Embryonic facial prominence (tissue), 1 donor: ENCODE measurements around the gene MVB12B.

ENCODE experiments used
- DNase-seq: peaks from one replicate; pipeline ENCODE4 v3.0.0-alpha.2; 2016; ENCODE audit errors: extremely low spot score

Gene MVB12B

DNA sequence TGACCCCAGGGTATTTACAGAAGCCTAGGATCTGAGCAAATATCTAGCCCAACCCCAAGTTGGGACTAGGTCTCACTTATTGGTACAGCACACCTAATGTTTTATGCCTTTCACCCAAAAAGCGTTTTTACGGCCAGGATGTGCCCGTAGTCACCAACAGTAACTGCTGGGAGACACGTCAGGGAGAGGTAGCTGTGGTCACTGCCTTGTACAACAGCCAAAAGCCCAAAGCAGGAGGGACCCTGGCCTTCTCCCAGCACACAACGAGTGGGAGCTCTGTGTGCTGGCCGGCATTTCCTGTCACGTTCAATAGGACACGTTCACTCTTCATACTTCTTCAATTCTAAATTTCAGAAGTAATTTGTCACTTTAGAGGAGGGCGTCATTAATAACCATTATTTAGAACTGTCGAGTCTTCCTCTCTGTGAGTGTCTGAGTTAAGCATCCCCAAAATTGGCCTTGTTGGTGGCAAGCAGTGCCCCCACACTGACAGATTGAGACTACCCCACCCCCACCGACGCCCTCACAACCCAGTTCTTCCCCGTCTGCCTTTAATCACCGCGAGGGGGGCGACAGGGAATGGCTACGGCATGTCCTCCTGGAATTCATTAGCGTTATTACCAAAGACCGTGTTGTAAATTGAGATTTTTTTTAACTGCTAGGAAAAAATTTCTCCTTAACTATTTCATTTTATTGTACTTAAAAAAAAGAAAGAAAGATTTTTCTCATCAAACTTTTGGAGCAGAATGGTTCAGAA lies 80.7 kb downstream of the MVB12B start:
- DNase-seq = no peak

DNA sequence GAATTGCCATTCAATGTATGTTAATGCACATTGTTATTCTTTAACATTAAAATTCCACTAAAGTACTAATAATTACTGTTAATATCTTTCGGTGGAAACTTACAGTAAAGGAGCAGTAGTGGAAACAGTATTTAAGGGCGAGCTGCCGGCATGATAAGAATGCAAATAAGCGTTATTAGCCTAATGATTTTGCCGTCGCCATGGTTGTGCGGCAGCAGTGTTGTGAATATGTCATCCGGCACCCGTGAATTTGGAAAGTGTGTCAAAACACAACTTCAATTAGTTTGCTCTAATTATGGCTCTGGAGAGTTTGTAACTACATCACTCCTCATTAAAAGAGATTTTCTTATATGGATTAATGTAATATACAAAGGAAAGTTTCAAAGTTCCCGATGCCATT lies 81.4 kb downstream of the MVB12B start:
- no peak for DNase-seq

DNA sequence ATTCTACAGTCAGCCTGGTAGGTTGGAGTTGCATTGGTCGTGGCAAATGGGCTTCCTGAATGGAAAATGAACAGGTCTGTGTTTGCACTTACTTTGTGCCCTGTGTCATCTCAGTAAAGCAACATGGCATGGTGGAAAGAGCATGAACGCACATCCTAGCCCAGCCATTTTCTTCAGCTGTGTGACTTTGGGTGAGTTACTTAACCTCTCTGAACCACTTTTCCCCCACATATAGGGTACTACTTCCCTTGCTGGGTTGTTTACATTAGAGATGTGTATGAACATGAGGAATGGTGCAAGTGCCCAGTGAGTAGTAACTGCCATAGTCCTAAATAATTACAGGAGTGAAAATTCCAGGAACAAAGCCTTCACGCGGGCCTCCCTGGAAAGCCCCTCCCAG lies 83.6 kb downstream of the MVB12B start:
- DNase-seq = no peak

DNA sequence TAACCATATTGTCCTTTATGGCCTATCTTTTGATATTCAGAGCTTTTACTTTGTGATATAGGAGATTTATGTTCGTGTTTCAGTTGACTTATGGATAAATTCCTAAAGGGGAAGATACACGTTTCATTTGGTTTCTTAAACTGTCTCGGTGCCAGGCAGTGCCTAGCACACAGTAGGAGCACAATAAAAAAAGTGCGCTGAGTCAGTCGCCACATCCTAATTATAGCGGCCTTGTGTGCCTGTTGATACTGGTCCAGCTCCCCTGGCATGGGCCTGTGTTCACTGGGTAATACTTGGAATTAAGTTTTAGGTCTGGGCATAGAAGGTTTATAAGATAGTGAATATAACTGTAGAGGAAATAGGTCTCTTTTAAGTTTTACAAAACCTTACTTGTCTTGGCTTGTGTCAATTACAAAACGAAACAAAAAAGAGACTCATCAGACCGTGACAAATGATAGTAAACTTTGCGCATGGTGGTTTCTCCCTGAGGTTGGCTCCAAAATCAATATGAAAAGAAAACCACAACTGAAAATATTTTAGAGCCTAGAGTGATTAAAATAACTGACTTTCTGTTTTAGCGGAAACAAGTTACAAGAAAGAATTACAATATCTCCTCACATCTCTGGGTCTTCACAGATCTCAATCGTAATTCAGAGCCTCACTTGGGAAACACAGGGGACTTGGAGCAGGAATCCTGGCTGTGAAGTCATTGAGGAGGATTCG lies 84.8 kb downstream of the MVB12B start:
- DNase-seq = no peak

DNA sequence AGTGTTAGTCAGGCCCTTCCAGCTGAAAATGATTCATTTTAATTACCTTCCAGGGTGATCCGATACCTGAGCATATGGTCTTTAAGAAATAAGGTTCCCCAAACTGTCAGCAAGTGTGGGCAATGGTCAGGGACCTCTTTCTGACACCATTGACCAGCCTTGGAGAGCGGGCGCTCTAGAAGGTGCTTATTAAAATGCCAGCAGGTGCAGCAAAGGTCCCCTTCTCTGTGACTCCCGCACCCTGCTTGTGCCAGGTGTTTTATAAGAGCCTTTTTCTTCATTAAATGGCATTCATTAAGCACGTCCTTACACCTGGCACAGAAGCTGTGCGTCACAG lies 85.3 kb downstream of the MVB12B start:
- no peak for DNase-seq

DNA sequence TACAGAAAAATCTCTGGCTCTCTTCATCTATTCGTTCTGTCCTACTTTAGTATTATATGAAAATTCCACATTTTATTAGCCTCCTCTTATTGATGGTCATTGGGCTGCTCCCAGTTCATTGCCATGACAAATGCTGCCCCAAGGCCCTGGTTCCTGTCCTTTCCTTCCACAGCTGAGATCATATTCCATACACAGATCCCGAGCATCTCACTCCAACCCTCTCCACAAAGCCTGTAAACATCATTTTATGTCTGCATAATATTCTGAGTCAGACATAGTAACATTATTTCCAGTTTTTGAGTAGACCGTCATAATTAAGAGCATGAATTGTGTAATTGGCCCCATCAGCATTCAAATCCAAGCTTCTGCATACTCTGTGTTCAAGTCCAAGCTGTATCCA lies 86.3 kb downstream of the MVB12B start:
- DNase-seq = no peak

DNA sequence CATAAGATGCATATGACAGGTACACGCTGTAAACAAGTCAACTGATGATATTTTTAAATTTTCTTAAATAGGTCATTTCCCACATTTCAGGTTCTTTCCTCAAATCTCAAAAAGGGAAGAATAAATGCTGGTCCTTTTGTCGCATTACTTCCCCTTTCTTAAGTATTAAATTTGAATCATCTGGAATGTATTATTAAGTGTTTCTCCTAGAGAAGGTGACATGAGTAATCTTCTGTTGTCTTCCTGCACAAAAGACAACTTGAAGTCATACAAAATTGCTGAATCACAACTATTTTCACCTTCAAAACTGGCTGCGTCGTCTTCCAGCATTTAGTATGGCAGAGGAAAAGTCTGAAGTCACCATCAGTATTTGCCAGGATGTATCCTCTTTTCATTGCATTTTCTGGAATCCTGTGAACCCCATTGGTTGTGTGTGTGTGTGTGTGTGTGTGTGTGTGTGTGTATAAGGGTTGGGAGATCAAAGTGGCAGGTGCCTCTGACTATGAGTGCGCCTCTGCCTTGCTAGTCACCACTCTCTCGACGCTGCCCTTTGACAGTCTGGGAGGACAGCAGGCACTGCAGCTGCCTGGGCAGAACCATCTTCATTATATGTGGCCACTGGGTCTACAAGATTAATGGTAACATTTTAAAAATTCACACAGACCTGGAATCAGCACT lies 86.9 kb downstream of the MVB12B start:
- DNase-seq = no peak

DNA sequence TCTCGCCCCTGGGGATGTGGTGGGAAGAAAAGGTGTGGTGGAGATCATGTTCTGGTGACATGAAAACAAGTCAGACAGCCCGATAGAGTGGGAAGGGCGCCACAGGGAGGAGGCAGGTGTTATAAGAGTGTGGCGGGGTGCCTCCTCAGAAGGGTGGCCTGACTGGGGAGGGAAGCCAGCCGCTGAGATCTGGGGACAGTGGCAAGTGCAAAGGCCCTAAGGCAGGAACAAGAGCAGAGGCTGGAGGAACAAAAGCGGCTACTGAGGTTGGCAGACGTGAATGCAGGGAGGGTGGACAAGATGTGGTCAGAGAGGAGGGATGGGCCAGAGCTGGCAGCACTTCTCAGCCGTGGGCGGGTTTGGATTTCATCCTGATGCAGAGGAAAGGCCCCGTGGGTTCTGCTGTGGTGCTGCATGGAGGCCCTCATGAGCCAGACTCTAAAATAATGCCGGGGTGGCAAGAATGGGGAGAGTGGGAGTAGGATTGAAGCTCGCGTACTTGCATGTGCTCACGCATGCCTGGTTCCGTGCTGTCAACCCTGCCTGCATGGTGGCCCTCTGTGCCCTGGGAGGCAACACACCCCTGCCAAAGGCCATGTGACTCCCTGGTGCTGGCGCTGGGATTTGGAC lies 89.2 kb downstream of the MVB12B start:
- no peak for DNase-seq

DNA sequence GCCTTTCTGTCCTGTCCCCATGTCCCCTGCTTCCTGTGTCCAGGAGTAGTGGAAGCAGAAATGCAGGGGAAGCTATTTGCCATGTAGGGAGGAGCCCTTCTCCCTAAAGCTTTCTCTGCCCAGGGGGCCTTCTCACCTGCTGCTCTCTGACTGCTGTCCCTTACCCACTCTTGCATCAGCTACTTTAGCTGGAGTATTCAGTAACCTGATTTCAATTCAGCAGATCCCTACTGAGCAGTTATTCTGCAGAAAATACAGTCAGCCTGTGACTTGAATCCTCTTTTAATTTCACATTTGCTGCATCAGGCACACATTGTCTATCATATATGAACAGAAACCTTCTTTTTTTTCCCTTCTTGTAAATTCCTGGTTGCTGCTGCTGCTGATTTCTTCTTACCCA lies 90.4 kb downstream of the MVB12B start:
- no peak for DNase-seq

DNA sequence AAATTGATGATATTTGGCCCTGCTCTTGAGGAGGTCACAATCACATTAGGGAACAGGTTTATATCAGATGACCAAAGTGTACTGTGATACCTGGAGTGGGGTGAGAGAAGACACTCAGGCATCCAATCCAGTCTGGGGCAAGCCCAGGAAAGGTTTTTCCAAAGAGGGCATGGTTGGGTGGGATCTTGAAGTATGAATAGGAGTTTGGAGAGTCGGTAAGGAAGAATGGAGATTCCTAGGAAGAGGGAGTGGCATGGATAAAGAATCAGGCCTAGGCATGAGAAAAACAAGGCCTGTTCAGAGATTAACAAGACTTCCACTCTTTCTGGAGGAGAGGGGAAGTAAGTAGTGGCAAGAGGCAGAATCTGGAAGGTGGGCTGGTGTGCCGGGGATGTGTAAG lies 91.1 kb downstream of the MVB12B start:
- no peak for DNase-seq

DNA sequence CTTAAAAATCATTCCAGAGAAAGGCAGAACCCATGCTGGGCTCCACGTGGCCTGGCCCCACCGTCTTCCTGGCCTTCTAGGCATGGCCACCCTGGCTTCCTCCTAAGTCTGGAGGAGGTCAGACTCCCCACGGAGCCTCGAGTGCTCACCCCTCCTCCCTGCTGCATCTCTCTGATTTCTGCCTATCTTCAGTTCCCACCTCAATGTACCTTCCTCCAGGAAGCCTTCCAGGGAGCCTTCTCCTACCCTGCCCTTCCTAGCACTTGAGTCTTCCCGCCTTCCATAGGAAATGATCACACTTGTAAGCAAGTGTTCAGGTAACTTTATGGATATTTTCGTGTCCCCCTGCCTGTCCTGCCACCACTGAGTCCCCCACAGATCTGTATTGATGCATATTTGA lies 92.0 kb downstream of the MVB12B start:
- DNase-seq = no peak

DNA sequence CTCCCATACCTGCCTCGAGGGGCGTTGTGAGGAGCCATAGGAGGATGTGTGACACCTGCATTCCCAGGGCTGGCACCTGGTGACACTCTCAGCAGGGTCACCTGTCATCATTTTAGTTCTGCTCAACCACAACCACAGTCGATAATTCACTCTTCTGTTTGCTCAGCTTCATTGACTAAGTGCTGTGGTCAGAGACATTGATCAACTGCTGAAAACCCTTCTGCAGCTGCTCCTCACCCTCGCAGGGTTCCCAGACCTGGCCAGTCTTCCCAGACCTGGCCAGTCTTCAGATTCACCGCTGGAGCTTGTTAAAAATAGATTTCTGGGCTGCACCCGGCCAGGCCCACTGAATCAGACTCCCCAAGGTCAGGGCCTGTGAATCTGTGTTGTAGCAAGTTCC lies 92.8 kb downstream of the MVB12B start:
- DNase-seq = no peak

DNA sequence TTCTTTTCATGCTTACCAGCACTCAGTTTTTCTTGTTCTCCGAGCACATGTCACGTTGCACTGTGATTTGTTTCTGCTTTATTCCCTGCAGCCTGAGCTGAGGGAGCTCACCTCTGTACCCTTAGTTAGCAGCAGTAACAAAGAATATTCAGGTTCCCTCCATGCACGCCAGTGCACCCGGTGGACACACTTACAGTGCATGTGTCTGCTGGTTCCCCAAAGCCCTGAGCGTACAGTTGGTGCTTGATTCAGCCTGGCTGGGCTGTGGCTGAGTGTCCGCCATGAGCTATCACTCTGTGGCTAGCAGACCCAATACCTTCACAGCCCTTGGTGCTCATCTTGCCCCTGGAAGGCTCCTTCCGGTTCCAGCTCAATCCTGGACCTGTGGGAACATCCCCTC lies 93.5 kb downstream of the MVB12B start:
- DNase-seq = no peak

DNA sequence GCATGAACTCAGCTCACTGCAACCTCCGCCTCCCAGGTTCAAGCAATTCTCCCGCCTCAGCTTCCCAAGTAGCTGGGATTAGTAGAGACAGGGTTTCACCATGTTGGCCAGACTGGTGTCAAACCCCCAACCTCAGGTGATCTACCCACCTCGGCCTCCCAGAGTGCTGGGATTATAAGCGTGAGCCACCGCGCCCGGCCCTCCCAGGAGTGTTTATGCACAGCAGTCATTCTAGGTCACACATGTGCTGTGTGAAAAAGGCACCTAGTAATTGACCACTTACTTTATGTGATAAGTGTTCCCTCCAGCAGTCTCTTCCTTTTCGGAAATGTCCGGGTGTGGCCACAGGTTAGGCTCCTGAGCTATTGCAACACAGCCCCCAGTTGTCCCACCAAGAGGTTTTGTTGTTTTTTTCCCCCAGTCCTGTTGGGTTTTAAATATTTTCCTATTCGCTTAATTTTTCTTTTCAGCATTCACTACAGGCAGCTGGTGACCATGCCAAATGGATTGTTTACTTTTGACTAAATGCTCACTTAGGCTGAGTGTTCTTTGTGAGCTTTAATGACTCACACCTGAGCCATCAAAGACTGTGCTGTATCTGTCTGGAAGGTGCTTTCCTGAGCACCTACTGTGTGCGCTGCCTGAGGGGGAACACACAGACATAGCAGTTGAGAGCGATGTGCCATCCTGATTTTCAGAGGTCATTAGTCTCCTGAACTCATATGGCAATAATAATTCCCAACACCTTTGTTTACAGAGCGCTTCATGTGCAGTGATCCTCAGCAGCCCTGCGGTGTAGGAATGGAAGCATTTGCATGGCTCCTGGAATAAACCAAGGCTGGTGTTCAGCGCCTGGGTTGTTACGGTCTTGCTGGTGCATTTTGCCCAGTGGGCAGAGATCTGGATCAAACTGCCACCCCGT lies 94.3 kb downstream of the MVB12B start:
- DNase-seq = no peak

DNA sequence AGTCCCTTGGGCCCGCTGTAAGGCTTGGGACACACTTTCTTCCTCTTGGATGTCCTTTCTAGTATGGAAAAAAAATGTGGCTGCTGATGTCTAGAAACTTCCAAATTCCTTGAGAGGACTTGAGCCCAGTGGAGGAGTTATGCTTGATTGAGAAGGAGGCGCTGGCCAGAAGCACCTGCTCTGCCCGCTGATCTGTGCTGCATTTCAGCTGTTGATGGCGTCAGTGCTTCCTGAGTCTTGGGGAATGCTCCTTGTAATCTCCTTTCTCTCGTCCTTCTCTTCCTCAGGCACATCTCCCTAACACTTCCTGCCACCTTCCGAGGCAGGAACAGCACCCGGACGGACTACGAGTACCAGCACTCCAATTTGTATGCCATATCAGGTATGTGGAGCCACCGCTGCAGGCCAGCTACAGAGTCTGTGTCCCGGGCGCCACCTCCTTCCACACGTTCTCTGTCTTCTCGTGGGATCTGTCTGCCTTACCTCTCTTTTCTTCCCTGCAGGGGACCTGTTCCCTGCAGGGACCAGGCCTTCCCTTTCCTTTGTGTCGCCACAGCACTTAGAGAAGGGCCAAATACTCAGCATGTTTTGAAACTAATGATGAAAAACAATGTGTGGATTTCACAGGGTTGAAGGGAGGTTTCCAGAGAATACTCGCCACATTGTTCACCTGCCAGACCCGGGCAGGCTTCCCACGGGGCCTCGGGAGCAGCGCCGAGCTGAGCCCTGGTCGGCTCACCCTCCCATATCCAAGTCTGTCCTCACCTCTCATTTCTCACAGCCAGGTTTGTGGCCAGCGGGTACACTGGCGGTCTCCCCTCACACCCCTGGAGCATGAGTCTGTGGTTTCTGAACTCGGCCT lies 95.2 kb downstream of the MVB12B start:
- DNase-seq = no peak

DNA sequence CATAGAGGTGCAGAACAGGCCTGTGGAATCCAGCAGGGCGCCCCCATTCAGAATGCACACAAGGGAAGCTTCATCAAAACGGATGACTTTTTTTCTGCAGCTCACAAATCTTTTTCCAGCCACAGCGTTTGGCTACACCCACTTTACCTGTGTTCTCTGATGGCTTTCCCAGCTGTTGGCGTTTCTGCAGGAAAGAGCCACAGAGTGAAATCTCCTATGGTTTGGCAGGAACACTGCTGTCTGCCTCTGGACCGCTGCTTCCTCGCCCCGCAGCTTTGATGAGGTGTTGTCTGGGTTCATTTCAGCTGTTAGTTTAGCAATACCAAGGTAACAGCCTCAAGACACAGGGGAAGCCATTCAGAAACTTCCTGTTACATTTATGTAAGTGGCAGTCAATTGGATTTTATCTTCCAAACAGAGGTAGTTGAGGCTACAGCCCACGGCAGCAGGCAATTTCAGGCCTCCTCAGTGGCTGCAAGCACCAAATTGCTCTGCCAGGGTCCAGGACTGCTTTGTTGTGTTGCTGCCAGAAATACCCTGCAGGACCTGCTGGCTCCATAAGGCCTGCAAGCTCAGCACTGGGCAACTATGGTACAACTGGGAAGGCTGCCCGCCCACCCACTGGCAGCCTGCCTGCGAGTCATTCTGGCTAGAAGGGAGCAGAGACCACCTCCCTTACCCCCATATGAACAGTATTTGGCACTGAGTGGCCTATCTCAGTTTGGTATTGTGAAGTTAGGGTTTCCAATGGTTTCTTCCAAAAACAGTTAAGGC lies 96.7 kb downstream of the MVB12B start:
- DNase-seq = no peak

DNA sequence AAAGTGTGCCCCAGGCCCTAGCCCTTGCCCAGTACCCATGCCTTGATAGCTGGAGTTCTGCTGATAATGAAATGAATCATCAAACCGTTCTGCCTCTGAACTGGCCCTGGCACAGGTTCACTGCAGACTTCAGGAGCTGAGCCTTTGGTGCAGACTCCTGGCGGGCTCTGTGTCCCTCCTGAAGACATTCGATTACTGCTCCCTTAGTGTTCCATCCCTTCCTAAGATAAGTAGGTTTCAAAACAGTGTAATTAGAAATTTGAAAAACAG lies 97.2 kb downstream of the MVB12B start:
- no peak for DNase-seq

DNA sequence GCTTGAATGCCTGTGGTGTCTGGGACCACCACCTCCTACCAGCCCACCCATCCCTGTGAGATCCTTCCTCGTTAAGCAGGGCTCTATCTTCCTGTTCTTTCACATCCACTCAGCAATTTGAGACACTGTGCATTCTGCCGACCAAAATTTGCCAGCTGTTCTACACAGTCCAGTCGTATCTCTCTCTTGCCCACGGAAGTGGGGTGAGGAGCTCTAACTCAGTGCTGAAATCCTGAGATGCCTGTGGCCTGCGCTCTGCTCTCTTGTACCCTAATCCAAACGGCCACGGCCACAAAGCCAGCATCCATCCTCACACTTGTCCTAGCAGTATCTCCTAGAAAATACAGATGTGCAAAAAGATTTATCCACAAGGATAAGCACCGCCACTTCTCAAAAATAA lies 97.9 kb downstream of the MVB12B start:
- DNase-seq = no peak

DNA sequence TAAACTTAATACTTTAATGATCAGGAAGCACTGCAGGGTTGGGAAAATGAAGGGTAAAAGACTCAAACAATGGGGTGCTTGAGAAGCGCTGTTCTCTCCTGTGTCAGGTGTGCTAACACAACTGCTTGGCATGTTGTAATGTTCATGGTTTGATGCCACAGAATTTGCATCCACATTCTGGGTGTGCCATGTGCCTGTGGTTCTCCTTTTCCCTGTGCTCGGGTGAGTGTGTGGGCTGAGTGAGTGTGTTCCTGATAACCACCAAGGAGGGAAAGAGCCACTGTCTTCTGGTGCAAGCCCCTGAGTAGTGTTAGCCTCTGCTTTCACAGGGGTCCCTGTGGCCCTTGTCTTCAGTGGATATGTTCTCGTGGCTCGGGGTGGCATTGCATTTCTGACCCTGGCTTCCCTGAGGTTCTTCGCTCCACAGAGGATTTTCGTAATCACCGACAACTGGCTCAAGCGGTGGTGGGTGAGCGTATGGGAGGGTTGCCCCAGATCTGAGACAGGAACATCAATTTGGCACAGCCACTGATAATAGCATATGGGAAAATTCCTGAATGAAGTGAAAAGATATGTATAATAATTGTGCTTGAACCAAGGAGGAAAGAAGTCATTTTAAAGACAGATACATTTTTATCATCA lies 102.0 kb downstream of the MVB12B start:
- DNase-seq = no peak

DNA sequence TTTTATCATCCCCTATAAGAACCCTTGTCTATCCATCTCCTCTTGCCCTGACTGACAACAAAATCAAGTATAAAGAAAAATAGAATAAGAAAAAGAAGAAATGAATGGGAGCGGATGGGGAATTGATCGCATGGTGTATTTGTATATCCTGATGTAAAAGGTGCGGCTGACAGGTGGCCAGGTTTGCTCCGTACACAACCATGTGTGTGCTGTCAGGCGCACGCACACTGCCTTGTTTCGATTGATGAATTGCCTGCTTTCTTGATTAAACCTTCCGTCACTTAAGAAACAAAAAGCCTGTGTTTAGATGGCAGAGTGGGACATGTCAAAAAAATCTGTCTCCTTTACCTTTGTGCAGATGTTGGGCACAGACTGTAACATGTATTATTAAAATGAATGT lies 102.6 kb downstream of the MVB12B start:
- DNase-seq = no peak
